ENCODE data around the gene ADCK1.

DNA sequence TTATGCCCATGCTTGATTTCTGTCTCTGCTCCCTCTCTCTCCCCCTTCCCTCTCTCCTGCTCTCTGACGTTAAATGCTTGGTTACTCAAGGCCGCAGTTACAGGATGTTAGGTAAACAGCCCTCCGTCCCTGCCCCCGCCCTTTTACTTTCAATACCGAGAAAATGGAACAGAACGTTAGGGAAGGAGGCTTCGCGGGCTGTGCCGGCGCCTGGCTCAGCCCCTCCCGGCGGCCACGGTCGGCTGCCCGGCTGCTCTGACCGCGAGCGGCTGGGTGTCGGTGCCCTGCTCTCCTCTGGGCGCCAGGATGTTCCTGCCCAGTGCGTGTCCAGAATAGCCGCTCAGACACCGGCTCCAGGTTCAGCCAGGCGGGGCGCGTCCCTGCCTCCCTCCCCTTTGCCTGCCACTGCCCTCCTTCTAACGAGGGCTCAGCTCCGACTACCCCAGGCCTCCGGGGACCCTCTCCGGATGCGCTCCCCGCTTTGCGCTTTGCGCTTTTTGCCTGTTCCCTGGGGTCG, 166.1 kb downstream of the ADCK1 start:
- TF ChIP-seq, protein P1, sequence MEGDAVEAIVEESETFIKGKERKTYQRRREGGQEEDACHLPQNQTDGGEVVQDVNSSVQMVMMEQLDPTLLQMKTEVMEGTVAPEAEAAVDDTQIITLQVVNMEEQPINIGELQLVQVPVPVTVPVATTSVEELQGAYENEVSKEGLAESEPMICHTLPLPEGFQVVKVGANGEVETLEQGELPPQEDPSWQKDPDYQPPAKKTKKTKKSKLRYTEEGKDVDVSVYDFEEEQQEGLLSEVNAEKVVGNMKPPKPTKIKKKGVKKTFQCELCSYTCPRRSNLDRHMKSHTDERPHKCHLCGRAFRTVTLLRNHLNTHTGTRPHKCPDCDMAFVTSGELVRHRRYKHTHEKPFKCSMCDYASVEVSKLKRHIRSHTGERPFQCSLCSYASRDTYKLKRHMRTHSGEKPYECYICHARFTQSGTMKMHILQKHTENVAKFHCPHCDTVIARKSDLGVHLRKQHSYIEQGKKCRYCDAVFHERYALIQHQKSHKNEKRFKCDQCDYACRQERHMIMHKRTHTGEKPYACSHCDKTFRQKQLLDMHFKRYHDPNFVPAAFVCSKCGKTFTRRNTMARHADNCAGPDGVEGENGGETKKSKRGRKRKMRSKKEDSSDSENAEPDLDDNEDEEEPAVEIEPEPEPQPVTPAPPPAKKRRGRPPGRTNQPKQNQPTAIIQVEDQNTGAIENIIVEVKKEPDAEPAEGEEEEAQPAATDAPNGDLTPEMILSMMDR (IDR thresholded peaks at IDR 0.05): no peak
- TF ChIP-seq POLR2AphosphoS5 (IDR thresholded peaks at IDR 0.05; ENCODE audit: low read depth, low read length) (no peak), SIN3A (IDR thresholded peaks at IDR 0.05; ENCODE audit: borderline replicate concordance, insufficient read depth, low read depth, low read length) (no peak), TCF7L2 (IDR thresholded peaks at IDR 0.05; ENCODE audit: low read depth, low read length) (no peak)
- TF ChIP-seq, protein P2, sequence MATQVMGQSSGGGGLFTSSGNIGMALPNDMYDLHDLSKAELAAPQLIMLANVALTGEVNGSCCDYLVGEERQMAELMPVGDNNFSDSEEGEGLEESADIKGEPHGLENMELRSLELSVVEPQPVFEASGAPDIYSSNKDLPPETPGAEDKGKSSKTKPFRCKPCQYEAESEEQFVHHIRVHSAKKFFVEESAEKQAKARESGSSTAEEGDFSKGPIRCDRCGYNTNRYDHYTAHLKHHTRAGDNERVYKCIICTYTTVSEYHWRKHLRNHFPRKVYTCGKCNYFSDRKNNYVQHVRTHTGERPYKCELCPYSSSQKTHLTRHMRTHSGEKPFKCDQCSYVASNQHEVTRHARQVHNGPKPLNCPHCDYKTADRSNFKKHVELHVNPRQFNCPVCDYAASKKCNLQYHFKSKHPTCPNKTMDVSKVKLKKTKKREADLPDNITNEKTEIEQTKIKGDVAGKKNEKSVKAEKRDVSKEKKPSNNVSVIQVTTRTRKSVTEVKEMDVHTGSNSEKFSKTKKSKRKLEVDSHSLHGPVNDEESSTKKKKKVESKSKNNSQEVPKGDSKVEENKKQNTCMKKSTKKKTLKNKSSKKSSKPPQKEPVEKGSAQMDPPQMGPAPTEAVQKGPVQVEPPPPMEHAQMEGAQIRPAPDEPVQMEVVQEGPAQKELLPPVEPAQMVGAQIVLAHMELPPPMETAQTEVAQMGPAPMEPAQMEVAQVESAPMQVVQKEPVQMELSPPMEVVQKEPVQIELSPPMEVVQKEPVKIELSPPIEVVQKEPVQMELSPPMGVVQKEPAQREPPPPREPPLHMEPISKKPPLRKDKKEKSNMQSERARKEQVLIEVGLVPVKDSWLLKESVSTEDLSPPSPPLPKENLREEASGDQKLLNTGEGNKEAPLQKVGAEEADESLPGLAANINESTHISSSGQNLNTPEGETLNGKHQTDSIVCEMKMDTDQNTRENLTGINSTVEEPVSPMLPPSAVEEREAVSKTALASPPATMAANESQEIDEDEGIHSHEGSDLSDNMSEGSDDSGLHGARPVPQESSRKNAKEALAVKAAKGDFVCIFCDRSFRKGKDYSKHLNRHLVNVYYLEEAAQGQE (IDR thresholded peaks at IDR 0.05; ENCODE audit: insufficient read depth in 1 of 2, low read depth in 2 of 2, low read length in 1 of 2): no peak
